ENCODE data around the gene B4GALT1. TPM values are rescaled to one million over a fixed set of nuclear protein-coding genes. Genes with fewer than 3 reads are reported as not detected.

The B4GALT1 gene
- total and polyA plus RNA-seq, 2 experiments from 2014 or later = 74.3 to 140 TPM

DNA sequence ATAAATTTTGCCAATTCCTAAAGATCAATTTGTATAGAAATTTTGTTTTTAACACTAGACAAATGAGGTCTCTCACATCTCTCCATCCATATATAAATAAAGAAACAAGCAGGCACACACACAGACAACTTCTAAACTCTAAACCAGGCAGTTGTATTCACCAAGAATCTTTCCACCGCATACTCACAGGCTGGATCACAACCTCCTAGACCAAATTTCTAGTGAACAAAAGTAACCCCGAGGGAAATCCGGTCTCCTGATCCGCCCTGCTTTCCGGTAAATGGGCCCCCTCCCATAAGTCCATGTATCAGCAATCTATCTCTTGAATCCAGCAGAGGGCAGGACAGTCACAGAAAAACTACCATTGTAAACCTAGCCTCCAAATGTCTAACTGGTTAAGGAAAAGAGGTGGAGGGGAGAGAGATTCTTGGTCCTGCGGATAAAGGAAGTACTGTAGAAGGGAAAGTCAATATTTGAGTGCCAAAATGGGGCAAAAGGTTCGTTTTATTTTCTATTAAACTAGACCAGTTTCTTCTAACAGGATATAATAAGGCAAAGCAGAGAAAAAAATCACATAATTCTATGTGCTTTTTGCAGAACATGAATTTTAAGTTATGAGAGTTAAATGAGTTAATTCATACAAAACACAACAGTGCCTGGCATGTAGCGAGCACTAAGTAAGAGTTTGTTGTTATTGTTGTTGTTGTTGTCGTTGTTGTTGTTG lies 85.8 kb downstream of the B4GALT1 start:
- peak overlapping the region; percentile 59 for H3K4me3 ChIP-seq
- 11 to 14% methylated on average over 9 of the region's 9 CpGs for WGBS, 2 experiments (ENCODE audit: low coverage in 1 of 2, low lambda C conversion rate in 2 of 2, missing lambda C conversion rate in 2 of 2)
- H3K9ac ChIP-seq = peak overlapping the region; percentile 60
- H3K27ac ChIP-seq = peak overlapping the region; percentile 24
- H4K20me1 ChIP-seq (ENCODE audit: insufficient read depth) = no peaks in the 10 kb centered on the region
- no peaks in the 10 kb centered on the region for H3F3A ChIP-seq (ENCODE audit: insufficient read depth)
- no peaks in the 10 kb centered on the region for H3K9me2 ChIP-seq (ENCODE audit: insufficient read depth)
- peak; percentile 85 for DNase-seq
- peaks cover 11% of the 10 kb centered on the region; the same call in 1 of the 2 replicates for H3K4me1 ChIP-seq (ENCODE audit: insufficient read depth)
- H3K36me3 ChIP-seq (ENCODE audit: low read depth) = no peaks in the 10 kb centered on the region
- H3K9me3 ChIP-seq (ENCODE audit: low read depth) = no peaks in the 10 kb centered on the region
- in situ Hi-C loops (cut with MboI) = loop anchor here (5.0 to 25.0 kb wide), 2 partner anchors 146 to 381 kb away; partner anchors contain the start of gene NOL6
- peak overlapping the region; percentile 86 for H2AFZ ChIP-seq
- H3K27me3 ChIP-seq (replicated peaks; ENCODE audit: insufficient read depth) = no peaks in the 10 kb centered on the region
- H3K79me2 ChIP-seq (ENCODE audit: insufficient read depth) = peaks cover 2% of the 10 kb centered on the region
- TF ChIP-seq EZH2phosphoT487 (IDR thresholded peaks at IDR 0.05; ENCODE audit: insufficient read depth, low read depth) (no peak), EZH2 (IDR thresholded peaks at IDR 0.05; ENCODE audit: insufficient read depth, poor library complexity, severe bottlenecking) (no peak)
- H3K4me2 ChIP-seq (ENCODE audit: unreplicated experiment) = peak overlapping the region; percentile 79

DNA sequence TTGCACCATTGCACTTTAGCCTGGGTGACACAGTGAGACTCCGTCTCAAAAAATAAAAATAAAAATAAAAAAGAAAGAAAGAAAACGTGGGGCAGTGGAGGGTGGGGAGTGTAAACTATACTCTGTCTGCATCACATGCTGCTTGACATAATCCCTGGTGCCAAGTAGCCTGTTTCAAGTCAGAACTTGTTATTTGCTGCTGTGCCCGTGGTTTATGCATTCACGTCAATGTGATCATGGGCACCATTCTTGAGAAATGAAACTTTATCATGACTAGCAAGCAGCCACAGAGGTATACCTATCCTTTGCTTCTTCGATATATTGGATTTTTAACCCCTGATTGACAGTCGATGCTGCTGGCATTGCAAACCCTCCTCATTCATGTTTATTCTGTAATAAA lies 86.6 kb downstream of the B4GALT1 start:
- no peaks in the 10 kb centered on the region for H3K27me3 ChIP-seq (replicated peaks; ENCODE audit: insufficient read depth)
- TF ChIP-seq EZH2 (IDR thresholded peaks at IDR 0.05; ENCODE audit: insufficient read depth, poor library complexity, severe bottlenecking) (no peak), EZH2phosphoT487 (IDR thresholded peaks at IDR 0.05; ENCODE audit: insufficient read depth, low read depth) (no peak)
- no peaks in the 10 kb centered on the region for H3F3A ChIP-seq (ENCODE audit: insufficient read depth)
- peaks cover 14% of the 10 kb centered on the region; the same call in 1 of the 2 replicates for H3K4me1 ChIP-seq (ENCODE audit: insufficient read depth)
- peak overlapping the region; percentile 59; the same call in 1 of the 2 replicates for H3K4me3 ChIP-seq
- H3K9ac ChIP-seq = peak overlapping the region; percentile 60
- in situ Hi-C loops (cut with MboI) = loop anchor here (5.0 to 25.0 kb wide), 2 partner anchors 147 to 382 kb away; partner anchors contain the start of gene NOL6
- H3K36me3 ChIP-seq (ENCODE audit: low read depth) = no peaks in the 10 kb centered on the region
- H3K27ac ChIP-seq = no peak overlapping the region
- no peaks in the 10 kb centered on the region for H4K20me1 ChIP-seq (ENCODE audit: insufficient read depth)
- H3K79me2 ChIP-seq (ENCODE audit: insufficient read depth) = peaks cover 9% of the 10 kb centered on the region
- no peaks in the 10 kb centered on the region for H3K9me3 ChIP-seq (ENCODE audit: low read depth)
- peak overlapping the region; percentile 86 for H2AFZ ChIP-seq
- peak; percentile 16 for DNase-seq
- H3K9me2 ChIP-seq (ENCODE audit: insufficient read depth) = no peaks in the 10 kb centered on the region
- H3K4me2 ChIP-seq (ENCODE audit: unreplicated experiment) = no peak overlapping the region
- WGBS, 2 experiments (ENCODE audit: low coverage in 1 of 2, low lambda C conversion rate in 2 of 2, missing lambda C conversion rate in 2 of 2) = 30 to 36% methylated on average over 6 of the region's 6 CpGs

DNA sequence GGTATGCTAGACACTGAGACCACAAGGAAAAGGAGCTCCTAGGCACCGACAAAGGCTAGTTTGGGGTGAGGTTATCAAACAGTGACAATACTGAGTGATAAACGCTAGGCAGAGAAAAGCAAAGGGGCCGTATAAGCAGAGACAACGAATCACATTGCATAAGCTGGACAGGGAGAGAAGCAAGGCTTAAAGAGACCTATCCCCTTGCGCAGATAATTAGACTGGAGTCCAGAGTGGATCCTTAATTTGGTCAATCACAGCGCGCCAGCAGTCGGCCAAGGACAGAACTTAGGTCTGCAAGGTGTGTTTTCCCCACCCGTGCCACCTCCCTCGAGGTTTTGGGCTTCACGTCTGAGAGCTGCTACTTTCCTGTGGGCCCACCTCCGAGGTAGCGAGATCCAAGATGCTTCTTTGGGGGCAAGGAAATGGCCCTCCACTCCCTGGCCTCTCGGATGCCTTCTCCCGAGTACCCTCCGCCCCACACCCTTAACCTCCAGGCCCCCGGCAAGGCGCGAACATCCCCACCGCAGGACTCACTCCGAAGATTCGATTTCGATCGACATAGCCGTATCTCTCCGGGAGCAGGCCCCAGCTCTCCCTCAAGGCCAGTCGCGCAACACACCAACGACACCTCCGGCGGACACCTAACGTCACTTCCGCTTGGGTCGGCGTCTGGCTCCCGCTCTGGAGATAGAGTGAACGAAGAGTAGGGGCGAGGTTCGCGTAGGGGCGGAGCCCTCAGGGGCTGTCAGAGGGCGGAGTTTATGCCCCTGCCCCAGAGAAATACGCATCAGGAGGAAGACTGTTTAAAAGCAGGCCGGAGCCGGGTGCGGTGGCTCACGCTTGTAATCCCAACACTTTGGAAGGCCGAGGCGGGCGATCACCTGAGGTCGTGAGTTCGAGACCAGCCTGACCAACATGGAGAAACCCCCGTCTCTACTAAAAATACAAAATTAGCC lies 90.8 kb downstream of the B4GALT1 start, which contains the start of gene SMU1:
TSS of gene SMU1 (minus strand) at position 629 of the 959 bp plus-strand sequence. CDS start at position 563, 66 bp downstream.
- H3K4me3 ChIP-seq = peak within 1 kb of the TSS; percentile 88
- no peaks in the 10 kb centered on the region for H4K20me1 ChIP-seq (ENCODE audit: insufficient read depth)
- peaks cover 13% of the 10 kb centered on the region; the same call in 1 of the 2 replicates for H3K4me1 ChIP-seq (ENCODE audit: insufficient read depth)
- no peaks in the 10 kb centered on the region for H3K9me3 ChIP-seq (ENCODE audit: low read depth)
- H3K27ac ChIP-seq = peak within 1 kb of the TSS; percentile 92
- no peaks in the 10 kb centered on the region for H3K27me3 ChIP-seq (replicated peaks; ENCODE audit: insufficient read depth)
- DNase-seq = peak; percentile 99
- H3K9me2 ChIP-seq (ENCODE audit: insufficient read depth) = no peaks in the 10 kb centered on the region
- in situ Hi-C loops (cut with MboI) = loop anchor here (25.0 kb wide), 1 partner anchor 386 kb away; the partner anchor contains the start of gene NOL6
- peaks cover 51% of the 10 kb centered on the region for H3K79me2 ChIP-seq (ENCODE audit: insufficient read depth)
- H3K36me3 ChIP-seq (ENCODE audit: low read depth) = peaks cover 21% of the 10 kb centered on the region
- H3F3A ChIP-seq (ENCODE audit: insufficient read depth) = no peaks in the 10 kb centered on the region
- WGBS, 2 experiments (ENCODE audit: low coverage in 1 of 2, low lambda C conversion rate in 2 of 2, missing lambda C conversion rate in 2 of 2) = 1% methylated on average over 53 of the region's 53 CpGs
- H2AFZ ChIP-seq = peak within 1 kb of the TSS; percentile 84
- H3K9ac ChIP-seq = peak within 1 kb of the TSS; percentile 98
- TF ChIP-seq EZH2 (IDR thresholded peaks at IDR 0.05; ENCODE audit: insufficient read depth, poor library complexity, severe bottlenecking) = no peak
- TF ChIP-seq EZH2phosphoT487 (IDR thresholded peaks at IDR 0.05; ENCODE audit: insufficient read depth, low read depth) = no peak
- peak within 1 kb of the TSS; percentile 100 for H3K4me2 ChIP-seq (ENCODE audit: unreplicated experiment)

DNA sequence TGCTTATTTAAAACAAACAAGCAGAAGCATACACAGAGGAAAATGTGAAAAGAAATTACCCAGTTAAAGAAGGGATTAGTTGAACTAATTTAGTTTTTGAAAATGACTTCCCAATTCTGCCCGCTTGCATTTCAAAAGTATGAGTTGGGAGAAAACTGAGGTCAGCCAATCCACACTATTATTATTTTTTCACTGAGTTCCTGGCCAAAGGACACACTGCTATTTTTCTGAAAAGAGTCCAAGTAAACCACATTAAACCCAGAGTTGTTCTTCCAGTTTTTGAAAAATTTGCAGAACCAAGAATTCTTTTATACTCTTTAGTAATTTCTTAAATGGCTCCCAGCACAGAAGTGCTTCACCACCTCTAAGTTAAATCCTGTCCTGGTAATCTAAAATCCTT lies 98.1 kb downstream of the B4GALT1 start:
- Histone ChIP-seq H3K79me2 (ENCODE audit: insufficient read depth) (peaks cover 66% of the 10 kb centered on the region), H3K27me3 (replicated peaks; ENCODE audit: insufficient read depth) (no peaks in the 10 kb centered on the region), H2AFZ (no peak overlapping the region), H3K4me2 (ENCODE audit: unreplicated experiment) (no peak overlapping the region), H3F3A (ENCODE audit: insufficient read depth) (0 out of 2 replicates have a peak, but pooled peaks cover 4% of the 10 kb centered on the region), H3K4me1 (ENCODE audit: insufficient read depth) (no peaks in the 10 kb centered on the region), H3K9me3 (ENCODE audit: low read depth) (no peaks in the 10 kb centered on the region), H3K9ac (no peak overlapping the region), H3K27ac (no peak overlapping the region), H3K4me3 (no peak overlapping the region), H3K9me2 (ENCODE audit: insufficient read depth) (no peaks in the 10 kb centered on the region), H4K20me1 (ENCODE audit: insufficient read depth) (no peaks in the 10 kb centered on the region), H3K36me3 (ENCODE audit: low read depth) (peaks cover 66% of the 10 kb centered on the region)
- 98 to 100% methylated on average over 1 of the region's 1 CpG for WGBS, 2 experiments (ENCODE audit: low coverage in 1 of 2, low lambda C conversion rate in 2 of 2, missing lambda C conversion rate in 2 of 2)
- no peak for DNase-seq
- TF ChIP-seq EZH2 (IDR thresholded peaks at IDR 0.05; ENCODE audit: insufficient read depth, poor library complexity, severe bottlenecking) = no peak
- no peak for TF ChIP-seq EZH2phosphoT487 (IDR thresholded peaks at IDR 0.05; ENCODE audit: insufficient read depth, low read depth)
- in situ Hi-C loops (cut with MboI) = no loop called here
